GM23338 (cell line): ENCODE results near the gene STEAP1B. TPM values are rescaled to one million over a fixed set of nuclear protein-coding genes. Genes with fewer than 3 reads are reported as not detected.
"Not testable (repeated sequence)": the region's sequence is repeated elsewhere in the genome, so short reads cannot be mapped to it uniquely, and the experiment has no call there.

ENCODE experiments used
- ATAC-seq: fragments of 200-7000 bp; cut with Tn5 transposase; 3 replicates; pipeline ENCODE4 v1.9.1; 2020
- DNase-seq: peaks from one replicate; pipeline ENCODE4 v3.0.0-alpha.2; 2015; ENCODE audit warnings: low spot score
- H2AFZ ChIP-seq: fragments of 200-600 bp; sonication (generic); 2 replicates; pipeline ENCODE4 v1.8.0; 2016; ENCODE audit warnings: antibody characterized with exemption, mild to moderate bottlenecking, moderate library complexity
- H3F3A ChIP-seq: fragments of 200-600 bp; sonication (generic); replicated peaks from 2 replicates; pipeline ENCODE4 v1.8.0; 2017; ENCODE audit warnings: antibody characterized with exemption, mixed run types, low read depth
- H3K27ac ChIP-seq: fragments of 200-600 bp; sonication (generic); 2 replicates; pipeline ENCODE4 v1.6.1; 2016; ENCODE audit warnings: low read depth
- H3K27me3 ChIP-seq: fragments of 200-600 bp; sonication (generic); 2 replicates; pipeline ENCODE4 v1.8.0; 2016; ENCODE audit warnings: mild to moderate bottlenecking, mixed run types, moderate library complexity; ENCODE audit not compliant: insufficient read depth
- H3K36me3 ChIP-seq: fragments of 200-600 bp; sonication (generic); 2 replicates; pipeline ENCODE4 v1.8.0; 2016; ENCODE audit warnings: mild to moderate bottlenecking; ENCODE audit not compliant: insufficient read depth
- H3K4me1 ChIP-seq: fragments of 200-600 bp; sonication (generic); 2 replicates; pipeline ENCODE4 v1.8.0; 2016; ENCODE audit warnings: mild to moderate bottlenecking, moderate library complexity; ENCODE audit not compliant: insufficient read depth
- H3K4me2 ChIP-seq: fragments of 200-600 bp; sonication (generic); 2 replicates; pipeline ENCODE4 v1.7.1; 2017; ENCODE audit warnings: mixed run types
- H3K4me3 ChIP-seq: fragments of 200-600 bp; sonication (generic); 2 replicates; pipeline ENCODE4 v1.6.1; 2016; ENCODE audit warnings: mixed run types
- H3K79me2 ChIP-seq: fragments of 200-600 bp; sonication (generic); replicated peaks from 2 replicates; pipeline ENCODE4 v1.8.0; 2017; ENCODE audit warnings: mild to moderate bottlenecking; ENCODE audit not compliant: insufficient read depth
- H3K9me2 ChIP-seq: fragments of 200-600 bp; sonication (generic); 2 replicates; pipeline ENCODE4 v1.8.0; 2017; ENCODE audit not compliant: insufficient read depth
- H4K20me1 ChIP-seq: fragments of 200-600 bp; sonication (generic); replicated peaks from 2 replicates; pipeline ENCODE4 v1.8.0; 2017; ENCODE audit warnings: mild to moderate bottlenecking; ENCODE audit not compliant: insufficient read depth
- H3K27ac Mint-ChIP-seq: 2 replicates; pipeline ENCODE4 v1.8.0; 2020; ENCODE audit warnings: inconsistent platforms, mild to moderate bottlenecking, moderate library complexity, mixed read lengths
- H3K27me3 Mint-ChIP-seq: 3 replicates; pipeline ENCODE4 v1.8.0; 2022; ENCODE audit warnings: low read depth, mild to moderate bottlenecking, moderate library complexity, mixed read lengths, inconsistent platforms; ENCODE audit not compliant: insufficient read depth, poor library complexity
- H3K36me3 Mint-ChIP-seq: 3 replicates; pipeline ENCODE4 v1.8.0; 2021; ENCODE audit warnings: low read depth, mild to moderate bottlenecking, inconsistent platforms, moderate library complexity, mixed read lengths
- H3K4me1 Mint-ChIP-seq: 3 replicates; pipeline ENCODE4 v1.8.0; 2020; ENCODE audit warnings: mild to moderate bottlenecking, inconsistent platforms, mixed read lengths
- H3K4me3 Mint-ChIP-seq: 3 replicates; pipeline ENCODE4 v1.8.0; 2021; ENCODE audit warnings: moderate library complexity, mild to moderate bottlenecking, inconsistent platforms, mixed read lengths
- H3K9me3 Mint-ChIP-seq: 3 replicates; pipeline ENCODE4 v1.8.0; 2020; ENCODE audit warnings: moderate library complexity, mild to moderate bottlenecking, inconsistent platforms, mixed read lengths
- CREB1 ChIP-seq: fragments of 250-450 bp; sonication (Bioruptor Pico); IDR thresholded peaks from 2 replicates; pipeline ENCODE4 v1.5.0; 2020; ENCODE audit warnings: low read depth, mild to moderate bottlenecking, moderate library complexity
- EZH2 ChIP-seq: fragments of 200-600 bp; sonication (generic); IDR thresholded peaks from one replicate; pipeline ENCODE4 v1.8.0; 2017; ENCODE audit warnings: antibody characterized with exemption, mild to moderate bottlenecking, low read depth; ENCODE audit not compliant: unreplicated experiment
- JUNB ChIP-seq: IDR thresholded peaks from one replicate; pipeline ENCODE4 v1.6.1; 2016; ENCODE audit warnings: antibody characterized with exemption; ENCODE audit not compliant: unreplicated experiment
- NANOG ChIP-seq: IDR thresholded peaks from 2 replicates; pipeline ENCODE4 v1.6.1; 2016; ENCODE audit warnings: antibody characterized with exemption, borderline replicate concordance
- POLR2AphosphoS5 ChIP-seq: IDR thresholded peaks from 2 replicates; pipeline ENCODE4 v1.6.1; 2016; ENCODE audit warnings: antibody characterized with exemption, low read depth
- REST ChIP-seq: IDR thresholded peaks from one replicate; pipeline ENCODE4 v1.6.1; 2018; ENCODE audit warnings: antibody characterized with exemption; ENCODE audit not compliant: unreplicated experiment
- ZNF331 ChIP-seq: fragments of 250-450 bp; sonication (Bioruptor Pico); IDR thresholded peaks from 2 replicates; pipeline ENCODE4 v1.5.0; 2020; ENCODE audit warnings: low read depth, mild to moderate bottlenecking, moderate library complexity
- polyA plus RNA-seq: library from polyadenylated mRNA; unstranded; fragments of >200 nt; fragmentation: Nextera tagmentation; extraction: Ambion mirVana; gene quantifications from 2 replicates; pipeline ENCODE4 v1.2.1, GENCODE V29; 2016
- total RNA-seq: library from RNA; depleted of rRNA; stranded (reverse); fragments of >200 nt; shearing (Covaris generic); gene quantifications from 2 replicates; pipeline ENCODE4 v1.2.3, GENCODE V29; 2014
- TF ChIP-seq, protein P1 (sequence below): IDR thresholded peaks from 2 replicates; pipeline ENCODE4 v1.6.1; 2016; ENCODE audit warnings: antibody characterized with exemption

Gene STEAP1B
- total and polyA plus RNA-seq, 2 experiments from 2014 or later, result 4.9 to 16.5 TPM

GRCh38 chr7:22499044-22499443 is 944 bp downstream of the STEAP1B start:
- Histone ChIP-seq H3F3A (no peaks in the 10 kb centered on the region), H3K4me3 (peak overlapping the region; percentile 54), H4K20me1 (no peaks in the 10 kb centered on the region), H3K4me1 (peaks cover 4% of the 10 kb centered on the region), H3K4me2 (peak overlapping the region; percentile 77; the same call in 1 of the 2 replicates), H3K79me2 (no peaks in the 10 kb centered on the region), H2AFZ (no peak overlapping the region), H3K9me2 (no peaks in the 10 kb centered on the region), H3K27me3 (peaks cover 6% of the 10 kb centered on the region; the same call in 1 of the 2 replicates), H3K27ac (no peak overlapping the region), H3K36me3 (no peaks in the 10 kb centered on the region)
- Mint-ChIP-seq H3K9me3 (no peaks in the 10 kb centered on the region), H3K4me3 (peak overlapping the region; percentile 59; the same call in 2 of the 3 replicates), H3K27ac (no peak overlapping the region), H3K27me3 (peaks cover 13% of the 10 kb centered on the region), H3K4me1 (peaks cover 25% of the 10 kb centered on the region), H3K36me3 (no peaks in the 10 kb centered on the region)
- no peak for TF ChIP-seq REST
- TF ChIP-seq EZH2, result no peak
- no peak for TF ChIP-seq ZNF331 (CRISPR knock-in tag)
- TF ChIP-seq, protein P1, sequence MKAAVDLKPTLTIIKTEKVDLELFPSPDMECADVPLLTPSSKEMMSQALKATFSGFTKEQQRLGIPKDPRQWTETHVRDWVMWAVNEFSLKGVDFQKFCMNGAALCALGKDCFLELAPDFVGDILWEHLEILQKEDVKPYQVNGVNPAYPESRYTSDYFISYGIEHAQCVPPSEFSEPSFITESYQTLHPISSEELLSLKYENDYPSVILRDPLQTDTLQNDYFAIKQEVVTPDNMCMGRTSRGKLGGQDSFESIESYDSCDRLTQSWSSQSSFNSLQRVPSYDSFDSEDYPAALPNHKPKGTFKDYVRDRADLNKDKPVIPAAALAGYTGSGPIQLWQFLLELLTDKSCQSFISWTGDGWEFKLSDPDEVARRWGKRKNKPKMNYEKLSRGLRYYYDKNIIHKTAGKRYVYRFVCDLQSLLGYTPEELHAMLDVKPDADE, result no peak
- TF ChIP-seq POLR2AphosphoS5, result no peak
- TF ChIP-seq NANOG, result no peak
- TF ChIP-seq CREB1 (CRISPR knock-in tag), result no peak
- no peak for TF ChIP-seq JUNB
- ATAC-seq, result no peak
- no peak for DNase-seq

DNA sequence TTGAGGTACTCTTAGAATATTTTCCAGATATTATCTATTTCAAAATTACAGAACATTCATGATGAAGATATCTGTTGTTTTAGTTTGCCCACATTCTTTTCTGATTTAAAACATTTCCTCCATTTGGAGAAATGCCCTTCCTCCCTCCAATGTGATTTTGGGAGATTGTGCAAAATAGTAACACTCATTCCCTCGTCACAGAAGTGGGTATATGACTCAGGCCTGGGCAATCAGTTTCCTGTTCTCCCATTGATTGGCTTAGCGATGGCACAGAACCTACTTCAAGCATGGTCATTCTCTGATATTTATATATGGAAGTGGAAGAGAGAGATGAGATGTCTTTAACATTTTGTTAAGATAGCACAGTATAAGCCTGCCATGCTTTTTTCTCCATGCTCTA is 3.1 kb downstream of the STEAP1B start:
- H3K79me2 ChIP-seq, H4K20me1 ChIP-seq, H3K4me3 Mint-ChIP-seq, H3K4me2 ChIP-seq, H3K27ac Mint-ChIP-seq, H3K9me3 Mint-ChIP-seq, H3K4me1 ChIP-seq, DNase-seq, H3K36me3 ChIP-seq, H3K36me3 Mint-ChIP-seq, H3K9me2 ChIP-seq, H3K27ac ChIP-seq, H3K27me3 ChIP-seq, H3K4me3 ChIP-seq, ATAC-seq, H2AFZ ChIP-seq, H3F3A ChIP-seq: not testable (repeated sequence)
- Mint-ChIP-seq H3K4me1 (peaks cover 14% of the 10 kb centered on the region), H3K27me3 (peaks cover 13% of the 10 kb centered on the region)

DNA sequence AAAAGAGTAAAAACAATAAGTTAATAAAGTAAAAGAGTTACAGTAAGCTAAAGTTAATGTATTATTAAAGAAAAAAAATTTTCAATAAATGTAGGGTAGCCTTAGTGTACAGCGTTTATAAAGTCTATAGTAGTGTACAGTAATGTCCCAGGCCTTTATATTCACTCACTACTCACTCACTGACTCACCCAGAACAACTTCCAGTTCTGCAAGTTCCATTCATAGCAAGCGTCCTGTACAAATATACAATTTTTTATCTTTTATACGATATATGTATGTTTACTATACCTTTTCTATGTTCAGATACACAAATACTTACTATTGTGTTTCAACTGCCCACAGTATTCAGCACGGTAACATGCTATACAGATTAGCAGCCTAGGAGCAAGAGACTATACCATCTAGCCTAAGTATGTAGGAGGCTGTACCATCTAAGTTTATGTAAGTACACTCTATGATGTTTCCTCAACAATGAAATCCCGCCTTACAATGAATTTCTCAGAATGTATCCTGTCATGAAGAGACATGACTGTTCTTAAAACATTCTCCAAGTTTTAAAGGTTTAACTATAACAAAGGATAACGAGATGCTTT is 3.6 kb downstream of the STEAP1B start:
- H2AFZ ChIP-seq, H3K4me3 ChIP-seq, H3F3A ChIP-seq, H3K27ac ChIP-seq, H3K79me2 ChIP-seq, H3K36me3 ChIP-seq, H3K4me1 ChIP-seq, DNase-seq, H3K4me2 ChIP-seq, H3K36me3 Mint-ChIP-seq, H3K4me3 Mint-ChIP-seq, H3K27me3 ChIP-seq, H3K27ac Mint-ChIP-seq, ATAC-seq, H4K20me1 ChIP-seq, H3K9me2 ChIP-seq, H3K9me3 Mint-ChIP-seq: not testable (repeated sequence)
- Mint-ChIP-seq H3K27me3 (peaks cover 13% of the 10 kb centered on the region), H3K4me1 (peaks cover 12% of the 10 kb centered on the region; the same call in 1 of the 3 replicates)

- not testable (repeated sequence) for H3K27me3 ChIP-seq, ATAC-seq, H3K36me3 ChIP-seq, H2AFZ ChIP-seq, H3K27me3 Mint-ChIP-seq, H3K79me2 ChIP-seq, H3K27ac Mint-ChIP-seq, H3K4me3 ChIP-seq, H4K20me1 ChIP-seq, DNase-seq, H3K4me1 ChIP-seq, H3K36me3 Mint-ChIP-seq, H3K27ac ChIP-seq, H3F3A ChIP-seq, H3K4me1 Mint-ChIP-seq, H3K9me2 ChIP-seq, H3K4me3 Mint-ChIP-seq, H3K9me3 Mint-ChIP-seq, H3K4me2 ChIP-seq
Measured at GRCh38 chr7:22493160-22493925, 6.6 kb downstream of the STEAP1B start.
